CD4-positive, alpha-beta T cell treated with Interleukin-2 at 100 ng/mL for 4 hours (primary cell): ENCODE measurements around the gene TMPO.
"Not testable (repeated sequence)": the region's sequence is repeated elsewhere in the genome, so short reads cannot be mapped to it uniquely, and the experiment has no call there.

Source experiments
- DNase-seq: peaks from one replicate; pipeline ENCODE4 v3.0.0-alpha.2; 2020; ENCODE audit warnings: low spot score

Gene TMPO

DNA sequence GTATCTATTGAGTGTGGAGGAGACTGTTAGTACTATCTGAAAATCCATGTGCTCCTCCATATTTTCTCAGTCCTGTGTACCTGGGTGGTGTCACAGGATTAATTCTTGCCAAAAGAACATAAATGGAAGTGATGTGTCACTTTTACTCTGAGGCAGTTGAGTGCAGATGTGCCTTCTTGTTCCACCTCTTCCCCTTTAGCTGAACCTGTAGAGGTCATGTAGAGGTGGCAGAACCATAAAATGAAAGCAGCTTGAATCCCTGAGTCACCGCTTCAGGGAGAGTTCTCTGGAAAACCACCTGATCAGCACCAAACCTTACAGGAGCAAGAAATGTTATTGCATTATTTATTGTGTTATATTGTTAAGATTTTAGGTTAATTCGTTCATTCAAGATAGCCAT is 63.4 kb downstream of the TMPO start:
- no peak for DNase-seq

- no peak for DNase-seq
Measured at GRCh38 chr12:98579347-98579746, 64.0 kb downstream of the TMPO start.

DNA sequence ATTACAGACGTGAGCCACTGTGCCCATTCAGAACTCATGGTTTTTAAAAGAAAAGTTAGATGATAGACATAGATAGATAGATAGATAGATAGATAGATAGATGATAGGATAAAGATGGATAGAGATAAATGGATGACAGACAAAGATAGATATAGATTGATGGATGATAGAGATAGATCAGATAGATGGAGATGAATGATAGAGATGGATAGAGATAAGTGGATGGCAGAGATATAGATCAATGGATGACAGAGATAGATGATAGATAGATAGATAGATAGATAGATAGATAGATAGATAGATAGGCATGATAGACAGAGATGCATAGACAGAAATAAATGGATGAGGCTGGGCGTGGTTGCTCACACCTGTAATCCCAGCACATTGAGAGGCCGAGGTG is 64.4 kb downstream of the TMPO start:
- no peak for DNase-seq

- DNase-seq = no peak
Measured at GRCh38 chr12:98580695-98581094, 65.3 kb downstream of the TMPO start.

DNA sequence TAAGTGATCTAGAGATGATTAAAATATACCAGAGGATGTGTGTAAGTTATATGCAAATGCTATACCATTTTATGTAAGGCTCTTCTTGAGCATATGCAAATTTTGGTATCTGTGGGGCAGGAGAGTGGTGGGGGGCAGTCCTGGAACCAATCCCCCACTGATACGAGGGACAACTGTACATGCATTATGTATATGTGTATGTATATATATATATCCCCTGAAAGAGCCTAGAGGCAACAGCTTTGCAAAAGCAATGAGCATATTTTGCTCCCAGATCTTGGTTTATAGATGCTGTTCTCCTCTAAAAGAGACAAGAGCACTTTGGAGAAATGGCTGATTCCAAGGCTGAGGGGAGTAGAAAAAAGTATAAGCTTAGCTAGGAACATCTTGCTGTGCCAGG is 65.7 kb downstream of the TMPO start:
- DNase-seq = no peak

DNA sequence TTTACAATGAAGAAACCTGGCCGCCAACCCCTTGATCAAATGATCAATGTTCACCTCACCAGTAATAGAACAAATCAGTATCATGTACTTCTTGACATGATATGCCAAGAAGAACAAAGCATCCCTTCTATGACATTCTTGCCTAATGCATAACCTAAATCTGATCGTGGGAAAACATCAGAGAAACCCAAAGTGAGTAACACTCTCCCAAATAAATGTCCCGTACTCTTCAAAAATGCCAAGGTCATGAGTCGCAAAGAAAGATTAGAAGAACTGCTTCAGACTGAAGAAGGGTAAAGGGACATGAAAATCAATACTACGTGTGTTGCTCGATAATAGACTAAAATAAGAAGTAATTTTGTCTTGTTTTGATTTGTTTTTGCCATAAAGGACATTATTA is 66.7 kb downstream of the TMPO start:
- no peak for DNase-seq

- DNase-seq = no peak
Measured at GRCh38 chr12:98587084-98587483, 71.7 kb downstream of the TMPO start.

- DNase-seq = no peak
Measured at GRCh38 chr12:98591209-98591608, 75.8 kb downstream of the TMPO start.

GRCh38 chr12:98592825-98593322 is 77.5 kb downstream of the TMPO start:
- DNase-seq = peak; percentile 29

- DNase-seq = peak; percentile 96
Measured at GRCh38 chr12:98593351-98594049, 78.1 kb downstream of the TMPO start, which contains the start of gene SLC25A3. TSS of gene SLC25A3 (plus strand) at chr12:98593686. CDS start at chr12:98593979, 293 bp downstream.

DNA sequence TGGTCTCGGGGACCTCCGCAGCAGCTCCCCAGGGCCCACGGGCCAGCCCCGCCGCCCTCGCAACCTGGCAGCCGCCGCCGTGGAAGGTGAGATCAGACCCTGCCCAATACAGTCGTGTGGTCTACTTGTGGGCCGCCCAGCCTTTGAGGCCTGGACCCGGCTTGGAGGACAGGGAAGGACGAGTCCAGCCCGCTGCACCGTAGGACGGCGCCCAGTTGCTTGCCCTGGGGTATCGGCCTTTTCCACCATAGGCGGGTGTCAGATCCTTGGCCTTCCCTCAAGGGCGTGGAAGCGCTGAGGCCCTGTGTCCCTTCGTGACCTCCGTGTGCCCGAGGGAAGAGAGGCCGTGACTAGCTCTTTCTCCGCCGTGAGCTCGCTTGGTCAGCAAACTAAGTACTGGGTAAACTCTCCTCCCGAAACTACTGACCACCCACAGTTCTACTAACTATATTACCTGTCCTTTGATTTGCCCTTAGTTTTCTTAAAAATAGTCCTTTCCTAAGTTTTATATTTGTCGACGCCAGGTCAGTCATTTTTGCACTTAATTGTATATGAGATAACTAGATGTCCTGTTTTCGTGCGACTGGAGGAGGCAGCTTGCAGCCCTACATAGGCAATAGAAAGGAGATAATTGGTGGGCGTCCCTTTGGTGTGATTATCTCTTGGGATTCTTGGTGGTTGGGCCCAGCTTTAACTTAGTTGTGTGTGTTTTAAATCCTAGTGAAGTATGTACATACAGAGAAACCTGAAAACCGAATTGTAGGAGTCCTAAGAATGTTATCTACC is 78.9 kb downstream of the TMPO start:
- no peak for DNase-seq

GRCh38 chr12:98595243-98595988 is 80.0 kb downstream of the TMPO start:
- DNase-seq = peak; percentile 24

DNA sequence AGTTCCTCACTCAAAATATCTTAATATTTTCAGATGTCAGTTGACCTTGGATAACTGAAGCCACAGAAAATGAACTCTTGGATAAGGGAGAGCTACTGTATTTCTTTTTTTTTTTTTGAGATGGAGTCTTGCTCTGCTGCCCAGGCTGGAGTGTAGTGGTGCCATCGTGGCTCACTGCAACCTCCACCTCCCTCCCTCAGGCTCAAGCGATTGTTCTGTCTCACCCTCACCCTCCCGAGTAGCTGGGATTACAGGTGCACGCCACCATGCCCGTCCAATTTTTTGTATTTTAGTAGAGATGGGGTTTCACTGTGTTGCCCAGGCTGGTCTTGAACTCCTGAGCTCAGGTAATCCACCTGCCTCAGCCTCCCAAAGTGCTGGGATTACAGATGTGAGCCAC is 81.9 kb downstream of the TMPO start:
- DNase-seq = not testable (repeated sequence)
